Glutamatergic neuron (in vitro differentiated cells): ENCODE measurements around the gene SPAG7. TPM values are rescaled to one million over a fixed set of nuclear protein-coding genes. Genes with fewer than 3 reads are reported as not detected.

Source experiments
- DNase-seq: peaks from one replicate; pipeline ENCODE4 v3.0.0; 2022
- H3K27ac Mint-ChIP-seq: one replicate; pipeline ENCODE4 v1.8.0; 2020; ENCODE audit warnings: mild to moderate bottlenecking, mixed read lengths, inconsistent platforms; ENCODE audit not compliant: unreplicated experiment
- H3K27me3 Mint-ChIP-seq: one replicate; pipeline ENCODE4 v1.8.0; 2020; ENCODE audit warnings: mild to moderate bottlenecking, moderate library complexity, mixed read lengths, inconsistent platforms; ENCODE audit not compliant: unreplicated experiment
- H3K36me3 Mint-ChIP-seq: one replicate; pipeline ENCODE4 v1.8.0; 2020; ENCODE audit warnings: mild to moderate bottlenecking, mixed read lengths, inconsistent platforms; ENCODE audit not compliant: unreplicated experiment
- H3K4me1 Mint-ChIP-seq: one replicate; pipeline ENCODE4 v1.8.0; 2020; ENCODE audit warnings: mild to moderate bottlenecking, low read depth, mixed read lengths, inconsistent platforms; ENCODE audit not compliant: unreplicated experiment
- H3K4me3 Mint-ChIP-seq: one replicate; pipeline ENCODE4 v1.8.0; 2020; ENCODE audit warnings: mild to moderate bottlenecking, mixed read lengths, inconsistent platforms; ENCODE audit not compliant: unreplicated experiment
- H3K9me3 Mint-ChIP-seq: one replicate; pipeline ENCODE4 v1.8.0; 2020; ENCODE audit warnings: mild to moderate bottlenecking, moderate library complexity, mixed read lengths, inconsistent platforms; ENCODE audit not compliant: unreplicated experiment
- CTCF ChIP-seq: fragments of 200-600 bp; sonication (generic); IDR thresholded peaks from one replicate; pipeline ENCODE4 v1.5.0; 2021; ENCODE audit not compliant: partially characterized antibody, unreplicated experiment
- total RNA-seq: library from RNA; stranded (reverse); fragmentation: NEBNext Ultra II Directional; extraction: Animal tissue kit (Norgen Biotek cat#: 25700); gene quantifications from one replicate; pipeline ENCODE4 v1.2.1, GENCODE V29; 2021; ENCODE audit not compliant: unreplicated experiment

The SPAG7 gene
- total RNA-seq, 1 donor from 2014 or later, result 69.6 TPM

- peaks cover 8% of the 10 kb centered on the region for H3K9me3 Mint-ChIP-seq
- no peak for TF ChIP-seq CTCF
- H3K36me3 Mint-ChIP-seq, result peaks cover 5% of the 10 kb centered on the region
Observed at GRCh38 chr17:4947411-4948165, 20.0 kb downstream of the SPAG7 start.

GRCh38 chr17:4947010-4947410 is 20.6 kb downstream of the SPAG7 start:
- Mint-ChIP-seq H3K4me1 (peaks cover 26% of the 10 kb centered on the region), H3K4me3 (peak overlapping the region; percentile 95), H3K9me3 (peaks cover 8% of the 10 kb centered on the region), H3K27ac (peak overlapping the region; percentile 68), H3K36me3 (peaks cover 5% of the 10 kb centered on the region), H3K27me3 (peaks cover 3% of the 10 kb centered on the region)
- TF ChIP-seq CTCF, result no peak
- no peak for DNase-seq

More at GRCh38 chr17:4947411-4948165, 20.0 kb downstream of the SPAG7 start:
- DNase-seq, result peak; percentile 71
- Mint-ChIP-seq H3K27ac (no peak overlapping the region), H3K4me1 (peaks cover 25% of the 10 kb centered on the region), H3K4me3 (peak overlapping the region; percentile 95), H3K27me3 (peaks cover 3% of the 10 kb centered on the region)

GRCh38 chr17:4946312-4946976 is 21.2 kb downstream of the SPAG7 start:
- Mint-ChIP-seq H3K4me1 (peaks cover 24% of the 10 kb centered on the region), H3K36me3 (peaks cover 5% of the 10 kb centered on the region), H3K4me3 (peak overlapping the region; percentile 95), H3K27me3 (peaks cover 3% of the 10 kb centered on the region), H3K9me3 (peaks cover 8% of the 10 kb centered on the region), H3K27ac (peak overlapping the region; percentile 91)
- no peak for DNase-seq
- TF ChIP-seq CTCF, result no peak

GRCh38 chr17:4945944-4946280 is 21.7 kb downstream of the SPAG7 start:
- peak overlapping the region; percentile 91 for H3K27ac Mint-ChIP-seq
- no peak for DNase-seq
- H3K4me3 Mint-ChIP-seq, result peak overlapping the region; percentile 95
- peaks cover 23% of the 10 kb centered on the region for H3K4me1 Mint-ChIP-seq
- peaks cover 4% of the 10 kb centered on the region for H3K9me3 Mint-ChIP-seq
- peaks cover 8% of the 10 kb centered on the region for H3K27me3 Mint-ChIP-seq
- H3K36me3 Mint-ChIP-seq, result peaks cover 5% of the 10 kb centered on the region
- TF ChIP-seq CTCF, result no peak
